Measurements from ENCODE around the gene EMCN.
"Not testable (repeated sequence)": the region's sequence is repeated elsewhere in the genome, so short reads cannot be mapped to it uniquely, and the experiment has no call there.

The EMCN gene

GRCh38 chr4:100369871-100370270, 148.0 kb downstream of the EMCN start:
- DNase-seq, result no peak

GRCh38 chr4:100367451-100367850, 150.4 kb downstream of the EMCN start:
- no peak for DNase-seq

GRCh38 chr4:100366213-100366612, 151.6 kb downstream of the EMCN start:
- DNase-seq, result no peak

GRCh38 chr4:100362366-100362765, 155.5 kb downstream of the EMCN start:
- DNase-seq, result peak; percentile 43

- DNase-seq, result no peak
Observed at GRCh38 chr4:100361336-100361735, 156.5 kb downstream of the EMCN start.

- DNase-seq, result no peak
Observed at GRCh38 chr4:100360211-100360610, 157.6 kb downstream of the EMCN start.

- no peak for DNase-seq
Observed at GRCh38 chr4:100359441-100359840, 158.4 kb downstream of the EMCN start.

- DNase-seq, result no peak
Observed at GRCh38 chr4:100357542-100357941, 160.3 kb downstream of the EMCN start.

- DNase-seq, result peak; percentile 26
Observed at GRCh38 chr4:100356172-100356571, 161.7 kb downstream of the EMCN start.

GRCh38 chr4:100352352-100352751, 165.5 kb downstream of the EMCN start:
- DNase-seq, result not testable (repeated sequence)

GRCh38 chr4:100348473-100348872, 169.3 kb downstream of the EMCN start:
- peak; percentile 88 for DNase-seq

GRCh38 chr4:100347241-100347640, 170.6 kb downstream of the EMCN start:
- no peak for DNase-seq

- DNase-seq, result no peak
Observed at GRCh38 chr4:100345585-100345984, 172.2 kb downstream of the EMCN start.
